ENCODE measurements around the gene ZNF79.

Gene ZNF79

DNA sequence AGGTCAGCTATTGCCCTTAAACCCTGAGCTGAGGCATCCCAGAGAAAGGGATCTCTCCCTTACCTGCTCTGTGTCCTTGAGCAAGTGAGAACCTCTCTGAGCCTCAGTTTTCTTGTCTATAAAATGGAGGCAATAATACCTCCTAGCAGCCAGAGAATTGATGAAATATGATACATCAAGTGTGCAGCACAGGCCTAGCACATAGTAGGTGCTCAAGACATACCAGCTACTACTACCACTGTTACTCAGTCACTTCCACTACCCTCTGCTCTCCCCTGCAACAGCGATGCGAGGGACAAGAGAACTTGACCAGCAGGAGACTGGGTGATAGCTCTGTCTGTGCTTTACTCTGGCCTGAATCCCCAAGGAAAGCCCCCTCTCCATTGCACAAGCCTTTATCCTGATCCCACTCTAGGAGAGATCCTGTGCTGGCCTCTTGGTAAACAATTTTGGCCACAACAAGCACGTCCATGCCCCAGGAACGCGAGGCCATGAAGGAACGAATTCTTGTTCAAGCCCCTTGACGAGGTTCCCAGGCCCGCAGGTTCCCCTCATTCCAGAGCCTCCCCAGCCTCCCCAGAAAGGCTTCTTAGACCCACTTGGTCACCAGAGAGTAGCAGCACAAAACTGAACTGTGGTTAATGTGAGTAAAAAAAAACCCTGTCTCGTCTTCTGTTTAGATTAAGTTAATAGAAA is 66.5 kb downstream of the ZNF79 start:
- H3K9ac ChIP-seq (ENCODE audit: low read length) = no peak overlapping the region
- no peak overlapping the region for H3K4me2 ChIP-seq (ENCODE audit: low read depth, low read length, poor library complexity, severe bottlenecking)
- H3F3A ChIP-seq (ENCODE audit: insufficient read depth) = no peaks in the 10 kb centered on the region
- no peaks in the 10 kb centered on the region for H4K20me1 ChIP-seq (ENCODE audit: low read depth, low read length)
- no peaks in the 10 kb centered on the region for H3K9me3 ChIP-seq (ENCODE audit: insufficient read depth, low read length)
- H3K27ac ChIP-seq (ENCODE audit: low read depth, low read length) = no peak overlapping the region
- H3K9me2 ChIP-seq (replicated peaks; ENCODE audit: insufficient read depth, low read length) = no peaks in the 10 kb centered on the region
- H3K4me3 ChIP-seq (ENCODE audit: insufficient read depth, low read length, poor library complexity, severe bottlenecking) = no peak overlapping the region
- H3K79me2 ChIP-seq (ENCODE audit: insufficient read depth, low read length) = no peaks in the 10 kb centered on the region
- H3K36me3 ChIP-seq (ENCODE audit: low read length) = no peaks in the 10 kb centered on the region
- H2AFZ ChIP-seq (ENCODE audit: low read depth, low read length, severe bottlenecking) = no peak overlapping the region
- H3K27me3 ChIP-seq (ENCODE audit: low read length) = no peaks in the 10 kb centered on the region
- TF ChIP-seq EZH2phosphoT487 (conservative IDR thresholded peaks at IDR 0.05; ENCODE audit: low read length) = no peak
- TF ChIP-seq, protein P1, sequence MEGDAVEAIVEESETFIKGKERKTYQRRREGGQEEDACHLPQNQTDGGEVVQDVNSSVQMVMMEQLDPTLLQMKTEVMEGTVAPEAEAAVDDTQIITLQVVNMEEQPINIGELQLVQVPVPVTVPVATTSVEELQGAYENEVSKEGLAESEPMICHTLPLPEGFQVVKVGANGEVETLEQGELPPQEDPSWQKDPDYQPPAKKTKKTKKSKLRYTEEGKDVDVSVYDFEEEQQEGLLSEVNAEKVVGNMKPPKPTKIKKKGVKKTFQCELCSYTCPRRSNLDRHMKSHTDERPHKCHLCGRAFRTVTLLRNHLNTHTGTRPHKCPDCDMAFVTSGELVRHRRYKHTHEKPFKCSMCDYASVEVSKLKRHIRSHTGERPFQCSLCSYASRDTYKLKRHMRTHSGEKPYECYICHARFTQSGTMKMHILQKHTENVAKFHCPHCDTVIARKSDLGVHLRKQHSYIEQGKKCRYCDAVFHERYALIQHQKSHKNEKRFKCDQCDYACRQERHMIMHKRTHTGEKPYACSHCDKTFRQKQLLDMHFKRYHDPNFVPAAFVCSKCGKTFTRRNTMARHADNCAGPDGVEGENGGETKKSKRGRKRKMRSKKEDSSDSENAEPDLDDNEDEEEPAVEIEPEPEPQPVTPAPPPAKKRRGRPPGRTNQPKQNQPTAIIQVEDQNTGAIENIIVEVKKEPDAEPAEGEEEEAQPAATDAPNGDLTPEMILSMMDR (IDR thresholded peaks at IDR 0.05; ENCODE audit: insufficient read depth, low read length, poor library complexity, severe bottlenecking) = no peak

DNA sequence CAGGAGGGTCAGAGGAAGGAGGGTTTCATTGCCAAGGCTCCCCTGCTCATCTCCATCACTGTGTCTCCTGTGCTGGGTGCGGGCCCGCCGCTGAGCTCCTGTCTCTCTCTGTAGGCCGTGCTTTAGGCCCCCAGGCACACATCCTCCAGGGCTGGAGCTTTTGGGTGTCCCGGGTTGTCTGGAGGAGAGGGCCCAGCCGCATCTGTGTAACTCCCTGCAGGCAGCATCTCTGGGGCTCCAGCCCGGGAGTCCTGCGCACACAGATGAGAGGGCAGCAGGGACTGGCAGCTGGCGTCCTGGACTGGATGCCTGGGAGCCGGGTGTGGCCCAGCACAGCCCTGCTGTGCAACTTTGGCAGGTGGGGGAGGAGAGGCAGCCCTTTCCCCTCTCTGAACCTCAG is 67.3 kb downstream of the ZNF79 start:
- no peaks in the 10 kb centered on the region for H3K9me3 ChIP-seq (ENCODE audit: insufficient read depth, low read length)
- H3K4me2 ChIP-seq (ENCODE audit: low read depth, low read length, poor library complexity, severe bottlenecking) = no peak overlapping the region
- no peak overlapping the region for H3K27ac ChIP-seq (ENCODE audit: low read depth, low read length)
- H3K36me3 ChIP-seq (ENCODE audit: low read length) = no peaks in the 10 kb centered on the region
- no peaks in the 10 kb centered on the region for H3F3A ChIP-seq (ENCODE audit: insufficient read depth)
- H3K9me2 ChIP-seq (replicated peaks; ENCODE audit: insufficient read depth, low read length) = no peaks in the 10 kb centered on the region
- H2AFZ ChIP-seq (ENCODE audit: low read depth, low read length, severe bottlenecking) = no peak overlapping the region
- no peak overlapping the region for H3K4me3 ChIP-seq (ENCODE audit: insufficient read depth, low read length, poor library complexity, severe bottlenecking)
- no peaks in the 10 kb centered on the region for H3K79me2 ChIP-seq (ENCODE audit: insufficient read depth, low read length)
- TF ChIP-seq, protein P1 (IDR thresholded peaks at IDR 0.05; ENCODE audit: insufficient read depth, low read length, poor library complexity, severe bottlenecking) = no peak
- no peak for TF ChIP-seq EZH2phosphoT487 (conservative IDR thresholded peaks at IDR 0.05; ENCODE audit: low read length)
- H4K20me1 ChIP-seq (ENCODE audit: low read depth, low read length) = no peaks in the 10 kb centered on the region
- H3K27me3 ChIP-seq (ENCODE audit: low read length) = no peaks in the 10 kb centered on the region
- no peak overlapping the region for H3K9ac ChIP-seq (ENCODE audit: low read length)

DNA sequence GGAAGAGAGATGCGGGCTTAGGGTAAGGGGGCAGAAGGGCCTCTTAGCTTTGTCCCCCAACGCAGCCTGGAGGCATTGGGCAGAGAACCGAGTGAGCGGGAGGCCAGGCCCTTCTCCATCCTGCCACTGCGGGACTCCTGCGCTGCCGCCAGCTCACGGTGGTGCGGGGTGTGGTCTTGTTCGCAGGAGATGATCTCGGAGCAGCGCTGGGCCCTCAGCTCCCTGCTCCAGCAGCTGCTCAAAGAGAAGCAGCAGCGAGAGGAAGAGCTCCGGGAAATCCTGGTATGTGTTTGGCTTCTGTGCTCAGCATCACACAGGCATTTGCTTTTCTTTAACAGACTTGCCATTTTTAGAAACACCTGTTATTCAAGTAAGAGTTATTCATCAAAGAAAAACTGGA is 68.4 kb downstream of the ZNF79 start:
- H3K36me3 ChIP-seq (ENCODE audit: low read length) = no peaks in the 10 kb centered on the region
- no peaks in the 10 kb centered on the region for H3F3A ChIP-seq (ENCODE audit: insufficient read depth)
- H4K20me1 ChIP-seq (ENCODE audit: low read depth, low read length) = no peaks in the 10 kb centered on the region

More for the DNA sequence above, 68.4 kb downstream of the ZNF79 start:
- TF ChIP-seq EZH2phosphoT487 (conservative IDR thresholded peaks at IDR 0.05; ENCODE audit: low read length) = no peak
- TF ChIP-seq, protein P1 (IDR thresholded peaks at IDR 0.05; ENCODE audit: insufficient read depth, low read length, poor library complexity, severe bottlenecking) = no peak
- H3K9me3 ChIP-seq (ENCODE audit: insufficient read depth, low read length) = no peaks in the 10 kb centered on the region
- H2AFZ ChIP-seq (ENCODE audit: low read depth, low read length, severe bottlenecking) = no peak overlapping the region
- H3K9ac ChIP-seq (ENCODE audit: low read length) = no peak overlapping the region
- no peak overlapping the region for H3K27ac ChIP-seq (ENCODE audit: low read depth, low read length)
- H3K9me2 ChIP-seq (replicated peaks; ENCODE audit: insufficient read depth, low read length) = no peaks in the 10 kb centered on the region
- no peak overlapping the region for H3K4me3 ChIP-seq (ENCODE audit: insufficient read depth, low read length, poor library complexity, severe bottlenecking)
- H3K4me2 ChIP-seq (ENCODE audit: low read depth, low read length, poor library complexity, severe bottlenecking) = no peak overlapping the region
- no peaks in the 10 kb centered on the region for H3K79me2 ChIP-seq (ENCODE audit: insufficient read depth, low read length)
- H3K27me3 ChIP-seq (ENCODE audit: low read length) = no peaks in the 10 kb centered on the region
